BJ (cell line): ENCODE results near the gene ZWILCH. TPM values are rescaled to one million over a fixed set of nuclear protein-coding genes. Genes with fewer than 3 reads are reported as not detected.

Experiments
- CTCF ChIA-PET: fragments of 350-600 bp; formaldehyde crosslinking; extraction: SDS; loops from one replicate; lab custom pipeline; 2021; ENCODE audit warnings: antibody characterized with exemption, inconsistent platforms; lab: Yijun Ruan, JAX
- POLR2A ChIA-PET: fragments of 300-600 bp; sonication (Branson Sonifier 250); formaldehyde crosslinking; extraction: SDS; loops from one replicate; lab custom pipeline; 2021; ENCODE audit warnings: antibody characterized with exemption; lab: Charles Lee
- DNase-seq: peaks from one replicate; pipeline ENCODE4 v3.0.0-alpha.2; 2011; ENCODE audit warnings: low read depth
- H3K27me3 ChIP-seq: 2 replicates; pipeline ENCODE4 v1.6.0; 2011; ENCODE audit warnings: low read length; ENCODE audit not compliant: control insufficient read depth, insufficient read depth
- H3K36me3 ChIP-seq: 2 replicates; pipeline ENCODE4 v1.5.1; 2011; ENCODE audit warnings: low read length; ENCODE audit not compliant: control insufficient read depth, insufficient read depth
- H3K4me3 ChIP-seq: 2 replicates; pipeline ENCODE4 v1.5.1; 2011; ENCODE audit warnings: low read depth, mild to moderate bottlenecking, control low read depth, low read length
- polyA plus RNA-seq: library from polyadenylated mRNA; depleted of rRNA; stranded (reverse); fragments of >200 nt; gene quantifications from 2 replicates; pipeline ENCODE4 v1.2.3, GENCODE V29; 2011
- TF ChIP-seq, protein P1 (sequence below): IDR thresholded peaks from 2 replicates; pipeline ENCODE4 v1.5.1; 2011; ENCODE audit warnings: low read depth, mild to moderate bottlenecking, control low read depth, inconsistent platforms, low read length, moderate library complexity; ENCODE audit not compliant: insufficient read depth

The ZWILCH gene
- polyA plus RNA-seq, 1 experiment: 10.5 TPM

GRCh38 chr15:66592505-66593218 is 87.5 kb downstream of the ZWILCH start:
- Histone ChIP-seq H3K36me3 (no peaks in the 10 kb centered on the region), H3K27me3 (peaks cover 13% of the 10 kb centered on the region), H3K4me3 (no peak overlapping the region)
- POLR2A ChIA-PET: no interaction called here
- CTCF ChIA-PET: interaction anchor here (0.6 to 2.4 kb wide), 3 partner anchors 8 to 18 kb away, joined by 4 to 10 read pairs (median 5); no protein-coding TSS in a partner anchor
- TF ChIP-seq, protein P1, sequence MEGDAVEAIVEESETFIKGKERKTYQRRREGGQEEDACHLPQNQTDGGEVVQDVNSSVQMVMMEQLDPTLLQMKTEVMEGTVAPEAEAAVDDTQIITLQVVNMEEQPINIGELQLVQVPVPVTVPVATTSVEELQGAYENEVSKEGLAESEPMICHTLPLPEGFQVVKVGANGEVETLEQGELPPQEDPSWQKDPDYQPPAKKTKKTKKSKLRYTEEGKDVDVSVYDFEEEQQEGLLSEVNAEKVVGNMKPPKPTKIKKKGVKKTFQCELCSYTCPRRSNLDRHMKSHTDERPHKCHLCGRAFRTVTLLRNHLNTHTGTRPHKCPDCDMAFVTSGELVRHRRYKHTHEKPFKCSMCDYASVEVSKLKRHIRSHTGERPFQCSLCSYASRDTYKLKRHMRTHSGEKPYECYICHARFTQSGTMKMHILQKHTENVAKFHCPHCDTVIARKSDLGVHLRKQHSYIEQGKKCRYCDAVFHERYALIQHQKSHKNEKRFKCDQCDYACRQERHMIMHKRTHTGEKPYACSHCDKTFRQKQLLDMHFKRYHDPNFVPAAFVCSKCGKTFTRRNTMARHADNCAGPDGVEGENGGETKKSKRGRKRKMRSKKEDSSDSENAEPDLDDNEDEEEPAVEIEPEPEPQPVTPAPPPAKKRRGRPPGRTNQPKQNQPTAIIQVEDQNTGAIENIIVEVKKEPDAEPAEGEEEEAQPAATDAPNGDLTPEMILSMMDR: no peak
- no peak for DNase-seq

DNA sequence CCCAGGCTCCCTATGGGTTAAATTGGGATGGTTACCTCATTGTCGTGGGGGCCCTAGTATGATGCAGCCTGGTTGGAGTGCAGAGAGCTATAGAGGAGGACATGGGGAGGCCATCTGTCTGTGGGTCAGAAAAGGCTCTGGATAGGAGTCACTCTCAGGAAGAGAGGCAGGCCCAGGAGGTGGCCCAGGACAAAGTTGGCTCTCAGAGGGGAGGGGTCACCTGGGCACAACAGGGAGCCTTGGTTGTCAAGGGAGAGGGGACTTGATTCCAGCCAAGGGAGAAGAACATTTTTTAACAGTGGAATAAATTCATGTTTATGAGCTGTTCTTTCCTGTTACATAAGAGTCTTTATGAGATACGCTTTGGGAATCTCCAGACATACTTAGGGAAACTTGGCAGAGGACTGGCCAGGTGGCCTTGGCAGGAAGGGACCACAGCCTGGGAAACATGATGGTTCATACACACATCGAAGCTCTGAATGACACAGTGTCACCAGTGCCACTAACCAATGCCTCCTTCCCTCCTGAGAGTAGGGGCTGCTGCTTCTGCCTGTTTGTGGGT is 88.2 kb downstream of the ZWILCH start:
- POLR2A ChIA-PET: no interaction called here
- TF ChIP-seq, protein P1: no peak
- Histone ChIP-seq H3K27me3 (peaks cover 11% of the 10 kb centered on the region), H3K4me3 (no peak overlapping the region), H3K36me3 (no peaks in the 10 kb centered on the region)
- DNase-seq: no peak
- CTCF ChIA-PET: interaction anchor here (0.6 to 2.4 kb wide), 5 partner anchors 9 to 26 kb away, joined by 3 to 10 read pairs (median 4); no protein-coding TSS in a partner anchor

GRCh38 chr15:66594344-66594743 is 89.2 kb downstream of the ZWILCH start:
- CTCF ChIA-PET: interaction anchor here (0.8 to 2.4 kb wide), 3 partner anchors 9 to 27 kb away, joined by 3 to 10 read pairs (median 3); no protein-coding TSS in a partner anchor
- DNase-seq: no peak
- peaks cover 5% of the 10 kb centered on the region for H3K27me3 ChIP-seq
- TF ChIP-seq, protein P1: no peak
- H3K36me3 ChIP-seq: no peaks in the 10 kb centered on the region
- no peak overlapping the region for H3K4me3 ChIP-seq
- POLR2A ChIA-PET: no interaction called here

DNA sequence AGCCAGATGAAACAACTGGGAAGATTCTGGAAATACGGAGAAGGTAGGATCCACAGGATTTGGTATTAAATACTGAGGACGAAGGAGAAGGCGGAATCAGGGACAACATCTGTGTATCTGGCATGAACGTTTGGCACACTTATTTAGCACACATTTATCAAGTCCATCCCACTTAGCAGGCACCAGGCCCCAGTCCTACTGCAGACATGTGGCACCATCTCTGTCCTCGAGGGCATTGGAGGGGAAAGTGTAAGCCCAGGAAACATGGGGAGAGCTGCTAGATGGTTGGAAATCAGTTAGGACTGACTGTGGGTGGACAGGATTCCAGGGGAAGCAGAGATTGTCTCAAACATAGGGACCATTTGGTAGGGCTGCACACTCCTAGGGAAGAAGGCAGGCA is 89.7 kb downstream of the ZWILCH start:
- CTCF ChIA-PET: interaction anchor here (2.4 kb wide), 1 partner anchor 9 kb away, joined by 10 read pairs; no protein-coding TSS in a partner anchor
- H3K4me3 ChIP-seq: no peak overlapping the region
- POLR2A ChIA-PET: no interaction called here
- TF ChIP-seq, protein P1: no peak
- DNase-seq: no peak
- peaks cover 5% of the 10 kb centered on the region for H3K27me3 ChIP-seq
- no peaks in the 10 kb centered on the region for H3K36me3 ChIP-seq

GRCh38 chr15:66595332-66595731 is 90.2 kb downstream of the ZWILCH start:
- Histone ChIP-seq H3K4me3 (no peak overlapping the region), H3K36me3 (no peaks in the 10 kb centered on the region), H3K27me3 (peaks cover 8% of the 10 kb centered on the region)
- POLR2A ChIA-PET: no interaction called here
- CTCF ChIA-PET: interaction anchor here (1.4 kb wide), 1 partner anchor 103 kb away, joined by 3 read pairs; no protein-coding TSS in a partner anchor
- no peak for DNase-seq
- TF ChIP-seq, protein P1: no peak
